Measurements from ENCODE around the gene ROCK2. TPM values are rescaled to one million over a fixed set of nuclear protein-coding genes. Genes with fewer than 3 reads are reported as not detected.

Gene ROCK2
- total and polyA plus RNA-seq, 2 experiments from 2014 or later = 34.5 to 59.6 TPM

GRCh38 chr2:11200651-11201050 is 143.8 kb downstream of the ROCK2 start:
- 98% methylated on average over 2 of the region's 2 CpGs for WGBS (ENCODE audit: low lambda C conversion rate, missing lambda C conversion rate)

GRCh38 chr2:11196246-11196645 is 148.2 kb downstream of the ROCK2 start:
- Histone ChIP-seq H2AFZ (no peak overlapping the region), H3K27ac (no peak overlapping the region), H3K79me2 (no peaks in the 10 kb centered on the region), H3K9me3 (ENCODE audit: low read depth) (no peaks in the 10 kb centered on the region), H3K4me2 (no peak overlapping the region), H3K4me1 (ENCODE audit: insufficient read depth) (no peaks in the 10 kb centered on the region), H4K20me1 (ENCODE audit: insufficient read depth, poor library complexity, severe bottlenecking) (no peaks in the 10 kb centered on the region), H3K36me3 (replicated peaks; ENCODE audit: insufficient read depth, low read depth) (no peaks in the 10 kb centered on the region), H3K9me2 (replicated peaks; ENCODE audit: insufficient read depth) (no peaks in the 10 kb centered on the region), H3K4me3 (no peak overlapping the region), H3K27me3 (no peaks in the 10 kb centered on the region)
- no peak for TF ChIP-seq EZH2phosphoT487 (IDR thresholded peaks at IDR 0.05; ENCODE audit: low read depth, severe bottlenecking, unreplicated experiment)
- no peak for TF ChIP-seq EZH2 (IDR thresholded peaks at IDR 0.05; ENCODE audit: borderline replicate concordance)
- no peak for TF ChIP-seq CTCF (IDR thresholded peaks at IDR 0.05; ENCODE audit: poor library complexity)
- no peak for DNase-seq (ENCODE audit: low spot score)
- 94% methylated on average over 3 of the region's 3 CpGs for WGBS (ENCODE audit: low lambda C conversion rate, missing lambda C conversion rate)

More at GRCh38 chr2:11200651-11201050, 143.8 kb downstream of the ROCK2 start:
- TF ChIP-seq EZH2phosphoT487 (IDR thresholded peaks at IDR 0.05; ENCODE audit: low read depth, severe bottlenecking, unreplicated experiment) (no peak), CTCF (IDR thresholded peaks at IDR 0.05; ENCODE audit: poor library complexity) (no peak), EZH2 (IDR thresholded peaks at IDR 0.05; ENCODE audit: borderline replicate concordance) (no peak)
- no peaks in the 10 kb centered on the region for H4K20me1 ChIP-seq (ENCODE audit: insufficient read depth, poor library complexity, severe bottlenecking)
- H3K36me3 ChIP-seq (replicated peaks; ENCODE audit: insufficient read depth, low read depth) = no peaks in the 10 kb centered on the region
- DNase-seq (ENCODE audit: low spot score) = no peak
- H3K9me3 ChIP-seq (ENCODE audit: low read depth) = no peaks in the 10 kb centered on the region
- H3K27ac ChIP-seq = no peak overlapping the region
- H3K9me2 ChIP-seq (replicated peaks; ENCODE audit: insufficient read depth) = no peaks in the 10 kb centered on the region
- no peak overlapping the region for H3K4me2 ChIP-seq
- no peak overlapping the region for H2AFZ ChIP-seq
- no peaks in the 10 kb centered on the region for H3K4me1 ChIP-seq (ENCODE audit: insufficient read depth)
- H3K79me2 ChIP-seq = no peaks in the 10 kb centered on the region
- no peak overlapping the region for H3K4me3 ChIP-seq
- no peaks in the 10 kb centered on the region for H3K27me3 ChIP-seq

GRCh38 chr2:11187731-11188130 is 156.7 kb downstream of the ROCK2 start:
- Histone ChIP-seq H3K79me2 (no peaks in the 10 kb centered on the region), H4K20me1 (ENCODE audit: insufficient read depth, poor library complexity, severe bottlenecking) (no peaks in the 10 kb centered on the region), H3K36me3 (replicated peaks; ENCODE audit: insufficient read depth, low read depth) (peaks cover 3% of the 10 kb centered on the region), H3K4me1 (ENCODE audit: insufficient read depth) (no peaks in the 10 kb centered on the region), H3K27me3 (no peaks in the 10 kb centered on the region), H3K4me3 (no peak overlapping the region), H3K9me3 (ENCODE audit: low read depth) (no peaks in the 10 kb centered on the region), H3K4me2 (no peak overlapping the region), H2AFZ (no peak overlapping the region), H3K9me2 (replicated peaks; ENCODE audit: insufficient read depth) (no peaks in the 10 kb centered on the region), H3K27ac (no peak overlapping the region)
- WGBS (ENCODE audit: low lambda C conversion rate, missing lambda C conversion rate) = 100% methylated on average over 2 of the region's 2 CpGs
- DNase-seq (ENCODE audit: low spot score) = no peak
- TF ChIP-seq EZH2 (IDR thresholded peaks at IDR 0.05; ENCODE audit: borderline replicate concordance) (no peak), EZH2phosphoT487 (IDR thresholded peaks at IDR 0.05; ENCODE audit: low read depth, severe bottlenecking, unreplicated experiment) (no peak), CTCF (IDR thresholded peaks at IDR 0.05; ENCODE audit: poor library complexity) (no peak)
